ENCODE results near the gene STAB2.

The STAB2 gene, protein sequence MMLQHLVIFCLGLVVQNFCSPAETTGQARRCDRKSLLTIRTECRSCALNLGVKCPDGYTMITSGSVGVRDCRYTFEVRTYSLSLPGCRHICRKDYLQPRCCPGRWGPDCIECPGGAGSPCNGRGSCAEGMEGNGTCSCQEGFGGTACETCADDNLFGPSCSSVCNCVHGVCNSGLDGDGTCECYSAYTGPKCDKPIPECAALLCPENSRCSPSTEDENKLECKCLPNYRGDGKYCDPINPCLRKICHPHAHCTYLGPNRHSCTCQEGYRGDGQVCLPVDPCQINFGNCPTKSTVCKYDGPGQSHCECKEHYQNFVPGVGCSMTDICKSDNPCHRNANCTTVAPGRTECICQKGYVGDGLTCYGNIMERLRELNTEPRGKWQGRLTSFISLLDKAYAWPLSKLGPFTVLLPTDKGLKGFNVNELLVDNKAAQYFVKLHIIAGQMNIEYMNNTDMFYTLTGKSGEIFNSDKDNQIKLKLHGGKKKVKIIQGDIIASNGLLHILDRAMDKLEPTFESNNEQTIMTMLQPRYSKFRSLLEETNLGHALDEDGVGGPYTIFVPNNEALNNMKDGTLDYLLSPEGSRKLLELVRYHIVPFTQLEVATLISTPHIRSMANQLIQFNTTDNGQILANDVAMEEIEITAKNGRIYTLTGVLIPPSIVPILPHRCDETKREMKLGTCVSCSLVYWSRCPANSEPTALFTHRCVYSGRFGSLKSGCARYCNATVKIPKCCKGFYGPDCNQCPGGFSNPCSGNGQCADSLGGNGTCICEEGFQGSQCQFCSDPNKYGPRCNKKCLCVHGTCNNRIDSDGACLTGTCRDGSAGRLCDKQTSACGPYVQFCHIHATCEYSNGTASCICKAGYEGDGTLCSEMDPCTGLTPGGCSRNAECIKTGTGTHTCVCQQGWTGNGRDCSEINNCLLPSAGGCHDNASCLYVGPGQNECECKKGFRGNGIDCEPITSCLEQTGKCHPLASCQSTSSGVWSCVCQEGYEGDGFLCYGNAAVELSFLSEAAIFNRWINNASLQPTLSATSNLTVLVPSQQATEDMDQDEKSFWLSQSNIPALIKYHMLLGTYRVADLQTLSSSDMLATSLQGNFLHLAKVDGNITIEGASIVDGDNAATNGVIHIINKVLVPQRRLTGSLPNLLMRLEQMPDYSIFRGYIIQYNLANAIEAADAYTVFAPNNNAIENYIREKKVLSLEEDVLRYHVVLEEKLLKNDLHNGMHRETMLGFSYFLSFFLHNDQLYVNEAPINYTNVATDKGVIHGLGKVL (N-terminal part only)
- long read RNA-seq, donor 1 = 0 reads
- long read RNA-seq, donor 2 = 0 reads
- long read RNA-seq, donor 3 = 0 reads
- long read RNA-seq, donor 4 = 0 reads
- long read RNA-seq, donor 5 = 0 reads
- long read RNA-seq, donor 6 = 0 reads
- long read RNA-seq, donor 7 = 0 reads
- long read RNA-seq, donor 8 = 0 reads

DNA sequence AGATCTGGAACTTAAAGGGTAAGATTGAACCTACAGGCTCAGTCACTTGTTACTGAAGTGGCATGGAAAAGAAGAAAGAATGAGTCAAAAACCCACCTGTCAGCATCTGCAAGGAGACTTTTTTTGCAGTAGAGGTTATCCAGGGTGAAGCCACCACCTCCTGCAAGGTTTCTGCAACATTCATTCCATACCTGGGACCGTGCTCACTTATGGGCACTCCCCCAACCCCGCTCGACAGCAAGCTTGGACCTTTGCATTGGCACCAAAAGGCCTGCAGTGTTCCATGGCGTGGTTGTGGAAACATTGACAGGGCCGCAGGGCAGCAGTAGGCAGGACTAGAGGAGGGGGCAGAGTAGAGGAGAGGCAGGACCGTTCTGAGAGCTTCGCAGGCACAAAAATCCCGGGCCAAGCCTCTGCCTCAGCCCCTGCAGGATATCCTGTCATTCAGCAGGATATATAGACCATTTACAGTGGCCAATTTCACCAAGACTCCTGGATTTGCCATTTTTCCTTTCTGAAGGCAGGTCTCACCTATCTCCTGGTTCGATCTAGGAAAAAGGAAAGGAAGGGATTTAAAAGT is at the start of gene STAB2:
Gene STAB2 (plus strand): TSS at position 483 of the 580 bp plus-strand sequence. CDS start 204 bp downstream, outside the sequence.
- DNase-seq = no peak

DNA sequence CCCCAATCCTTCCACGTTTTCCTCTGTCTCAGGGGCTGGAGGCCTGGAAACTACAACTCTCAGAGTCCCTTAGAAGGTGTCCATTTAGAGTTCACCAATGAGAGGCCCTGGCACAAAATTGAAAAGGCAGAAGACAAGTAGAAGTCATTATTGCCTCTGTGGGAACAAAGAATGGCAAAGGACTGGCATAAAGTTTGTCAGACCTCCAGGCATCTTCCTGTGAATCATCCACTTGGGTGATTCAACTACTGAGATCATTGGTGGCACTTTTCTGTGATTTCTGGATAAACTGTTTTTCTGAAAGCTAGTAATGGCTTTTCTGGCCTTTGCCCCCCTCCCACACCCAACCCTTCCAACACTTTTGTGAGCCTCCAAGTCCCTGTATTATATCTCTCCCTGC is 48.7 kb upstream of the STAB2 start:
- DNase-seq = no peak

DNA sequence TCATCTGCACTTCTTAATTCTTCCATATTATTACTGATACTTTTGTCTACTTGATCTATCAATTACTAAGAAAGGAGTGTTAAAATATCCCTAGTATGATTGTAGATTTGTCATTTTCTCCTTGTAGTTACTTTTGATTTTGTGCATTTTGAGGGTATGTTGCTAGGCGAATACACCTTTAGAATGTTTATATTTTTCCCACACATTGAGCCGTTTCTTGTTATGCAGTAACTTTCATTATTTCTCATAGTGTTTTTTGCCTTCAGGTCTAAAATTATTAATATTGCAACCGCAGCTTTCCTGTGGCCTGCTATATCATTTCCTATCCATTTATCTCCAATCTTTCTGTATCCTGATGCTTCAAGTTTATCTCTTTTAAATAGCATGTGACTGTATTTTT is 46.8 kb upstream of the STAB2 start:
- no peak for DNase-seq

DNA sequence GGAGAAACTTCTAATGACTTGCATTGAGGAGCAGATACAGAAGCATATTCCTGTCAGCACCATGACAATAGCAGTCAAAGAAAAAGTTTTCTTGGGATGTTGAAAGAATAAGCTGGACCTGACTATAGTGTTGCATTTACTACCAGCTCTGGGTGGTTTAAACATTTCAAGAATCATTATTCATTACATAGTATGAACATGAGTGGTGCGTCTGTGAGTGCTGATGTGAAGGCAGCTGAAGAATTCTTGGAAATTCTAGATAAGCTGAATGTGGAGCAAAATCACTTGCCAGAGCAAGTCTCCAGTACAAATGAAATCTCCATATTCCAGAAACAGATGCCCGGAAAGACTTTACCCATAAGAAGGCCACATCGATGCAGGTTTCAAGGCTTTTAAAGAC is 45.0 kb upstream of the STAB2 start:
- no peak for DNase-seq

DNA sequence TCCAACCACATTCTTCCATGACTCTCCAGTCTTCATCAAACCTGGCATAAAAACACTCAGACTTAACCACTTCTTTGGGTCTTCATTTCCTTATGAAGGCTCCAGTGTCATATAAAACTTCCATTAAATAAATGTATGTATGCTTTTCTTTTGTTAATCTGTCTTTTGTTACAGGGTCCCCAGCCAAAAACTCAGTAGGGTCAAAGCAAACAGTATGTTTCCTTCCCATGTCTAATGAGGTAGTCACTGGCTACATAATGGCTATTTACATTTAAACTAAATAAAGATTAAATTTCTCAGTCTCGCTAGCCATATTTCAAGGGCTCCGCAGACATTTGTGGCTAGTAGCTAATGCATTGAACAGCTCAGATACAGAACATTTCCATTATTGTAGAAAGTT is 40.1 kb upstream of the STAB2 start:
- DNase-seq = no peak

DNA sequence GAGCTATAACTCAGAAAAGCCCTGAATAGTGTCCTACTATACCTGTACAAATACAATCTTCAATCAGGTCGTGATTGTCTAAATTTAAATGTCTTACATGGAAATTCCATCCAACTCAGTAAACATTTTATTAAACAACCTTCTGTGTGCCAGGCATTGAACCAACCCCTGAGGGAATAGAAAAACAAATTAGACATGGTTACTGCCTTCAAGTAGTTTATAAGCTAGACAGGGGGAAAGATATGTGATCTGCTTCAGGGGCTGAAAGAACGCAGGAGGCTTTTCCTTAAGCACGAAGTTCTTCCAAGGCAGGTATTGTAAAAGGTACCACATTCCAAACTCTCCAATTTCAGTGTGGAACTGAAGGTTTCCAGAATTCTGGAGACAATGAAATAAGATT is 39.7 kb upstream of the STAB2 start:
- DNase-seq = no peak

DNA sequence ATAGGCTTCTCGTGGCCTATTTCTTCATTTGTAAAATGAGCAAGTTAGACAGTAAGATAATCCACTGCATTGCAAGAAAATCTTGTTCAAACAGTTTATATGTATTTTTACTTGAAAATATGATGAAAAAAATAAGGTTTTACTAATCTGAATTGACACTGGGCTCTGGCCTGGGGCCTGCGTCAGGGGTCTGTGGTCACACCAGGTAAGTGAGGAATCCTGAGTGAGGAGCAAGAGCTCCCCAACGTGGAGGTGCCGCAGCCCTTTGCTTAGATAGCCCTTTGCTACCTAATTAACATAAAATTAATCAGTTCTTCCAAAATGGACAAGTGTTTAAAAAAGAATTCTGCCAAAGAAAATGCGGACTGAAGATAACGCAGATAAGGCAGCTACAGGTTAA is 39.1 kb upstream of the STAB2 start:
- no peak for DNase-seq

DNA sequence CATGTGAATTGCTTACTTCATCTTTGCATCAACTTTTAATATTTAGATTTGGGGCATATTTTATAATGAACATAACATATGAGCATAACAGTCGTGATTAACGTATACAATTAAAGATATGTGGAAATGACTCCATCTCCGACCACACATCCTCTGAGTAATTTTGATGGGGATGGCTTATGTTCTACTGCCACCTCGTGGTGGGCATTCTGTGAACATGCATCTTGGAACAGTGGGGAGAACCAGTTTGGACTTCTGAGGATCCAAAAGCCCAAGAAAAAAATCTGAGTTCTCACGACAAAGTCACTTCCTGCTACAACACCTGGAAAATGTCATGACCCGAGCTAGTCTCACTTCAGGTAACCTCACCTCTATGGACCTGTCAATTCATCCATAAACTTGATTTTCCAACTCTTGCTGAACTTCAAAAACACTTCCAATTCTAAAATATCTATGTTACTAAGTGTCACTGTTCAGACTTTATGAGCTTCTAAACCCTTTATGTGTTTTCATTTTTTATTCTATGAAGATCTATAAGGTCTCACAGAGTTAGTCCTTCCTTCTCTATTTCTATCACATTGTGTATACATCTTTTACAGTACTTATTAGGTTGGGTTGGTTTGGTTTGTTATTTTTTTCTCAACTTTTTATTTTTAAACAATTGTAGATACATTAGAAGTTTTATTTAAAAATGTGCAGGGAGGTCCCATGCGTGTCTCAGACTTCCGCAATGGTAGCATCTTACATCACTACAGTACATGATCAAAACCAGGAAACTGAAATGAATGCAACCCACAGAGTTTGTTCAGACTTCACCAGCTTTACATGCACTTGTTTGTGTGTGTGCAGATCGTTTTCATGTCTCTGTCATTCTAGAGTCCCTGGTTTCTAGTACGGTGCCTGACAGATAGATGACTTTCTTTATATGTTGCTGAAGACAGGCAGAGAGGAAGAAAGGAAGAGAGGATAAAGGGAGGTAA is 38.2 kb upstream of the STAB2 start:
- peak; percentile 39 for DNase-seq

DNA sequence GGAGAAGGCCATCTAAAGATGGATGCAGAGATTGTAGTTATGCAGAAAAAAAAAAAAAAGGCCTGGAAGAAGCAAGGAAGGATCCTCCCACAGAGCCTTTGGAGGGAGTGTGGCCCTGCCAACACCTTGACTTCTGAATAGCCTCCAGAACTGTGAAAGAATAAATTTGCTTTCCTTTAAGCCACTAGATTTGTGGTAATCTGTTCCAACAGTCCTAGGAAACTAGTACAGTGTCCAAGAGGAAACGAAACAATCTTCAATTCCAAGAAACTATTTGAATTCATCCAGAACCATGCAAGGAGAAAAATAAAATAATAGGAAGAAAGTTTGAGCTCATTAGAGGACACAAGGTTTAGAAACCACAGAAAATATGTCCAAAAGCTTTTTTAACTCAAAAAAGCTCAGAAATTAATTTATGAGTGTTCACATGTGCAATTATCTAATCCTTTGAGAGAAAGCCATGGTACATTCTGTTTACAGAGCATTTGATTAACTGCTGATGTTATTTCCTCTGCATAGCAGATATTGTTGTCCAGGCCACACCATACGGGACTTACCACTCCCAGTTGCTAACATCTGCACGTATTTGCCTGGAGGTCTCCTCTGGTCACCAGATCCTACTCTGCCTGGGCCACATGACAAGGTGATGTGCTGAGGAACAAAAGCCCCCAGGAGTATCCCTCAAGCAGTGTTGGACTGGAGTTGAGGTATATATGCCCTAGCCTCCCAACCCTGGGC is 30.0 kb upstream of the STAB2 start:
- DNase-seq = no peak

DNA sequence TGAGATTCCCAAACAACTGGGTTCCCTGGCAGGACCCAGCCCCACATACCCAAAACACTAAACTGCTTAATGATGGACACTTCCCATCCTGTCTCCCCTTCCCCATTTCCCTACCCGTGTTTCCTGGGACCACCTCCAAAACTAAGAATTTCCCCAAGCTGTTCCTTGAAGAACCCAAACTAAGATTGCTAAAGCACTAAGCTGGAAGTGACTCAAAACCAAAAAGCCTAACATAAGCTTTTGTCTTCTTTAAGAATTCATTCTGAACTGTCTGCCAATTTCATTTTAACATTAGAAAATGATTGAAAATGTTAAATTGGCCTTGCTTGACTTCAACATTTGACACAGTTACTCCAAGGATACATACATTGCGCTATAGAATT is 29.5 kb upstream of the STAB2 start:
- DNase-seq = no peak

DNA sequence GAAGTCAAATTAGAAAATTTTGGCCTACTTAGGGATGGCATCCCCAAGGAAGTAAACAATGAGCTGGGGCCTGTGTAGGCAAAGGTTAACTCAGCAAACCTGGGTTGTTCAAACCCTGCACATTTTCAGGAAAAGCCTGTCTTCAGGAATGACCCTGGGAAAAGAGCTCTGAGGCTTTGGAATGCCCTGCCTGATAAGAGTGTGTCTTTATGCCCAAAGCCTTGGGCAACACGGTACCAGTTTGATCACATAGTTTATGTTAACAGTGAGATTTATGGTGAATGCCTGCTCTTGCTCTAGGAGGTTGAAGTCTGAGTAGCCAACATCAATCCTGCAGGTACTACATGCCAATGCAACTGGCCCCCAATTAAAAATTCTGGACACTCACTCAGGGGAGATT is 28.2 kb upstream of the STAB2 start:
- no peak for DNase-seq

DNA sequence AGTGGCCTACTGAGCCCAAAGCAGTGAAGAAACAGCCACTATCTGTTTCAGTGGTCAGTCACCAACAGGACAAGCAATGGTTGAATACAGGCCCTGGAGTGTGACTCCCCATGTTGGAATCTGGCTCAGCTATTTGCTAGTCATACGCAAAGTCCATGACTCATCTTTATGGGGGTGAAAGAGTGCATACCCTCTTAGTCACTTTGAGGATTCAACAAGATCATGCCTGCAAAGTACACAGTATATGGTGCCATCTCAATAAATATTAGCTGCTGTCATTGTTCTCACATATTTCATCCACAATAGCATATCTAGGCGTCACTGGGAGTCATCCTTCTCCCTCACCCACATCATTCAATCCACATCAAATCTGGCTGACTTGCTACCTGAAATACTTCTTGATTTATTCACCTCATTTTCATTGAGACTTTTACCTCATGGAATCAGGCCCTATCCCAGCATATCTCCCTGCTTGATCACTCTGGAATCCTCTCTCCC is 26.4 kb upstream of the STAB2 start:
- no peak for DNase-seq

DNA sequence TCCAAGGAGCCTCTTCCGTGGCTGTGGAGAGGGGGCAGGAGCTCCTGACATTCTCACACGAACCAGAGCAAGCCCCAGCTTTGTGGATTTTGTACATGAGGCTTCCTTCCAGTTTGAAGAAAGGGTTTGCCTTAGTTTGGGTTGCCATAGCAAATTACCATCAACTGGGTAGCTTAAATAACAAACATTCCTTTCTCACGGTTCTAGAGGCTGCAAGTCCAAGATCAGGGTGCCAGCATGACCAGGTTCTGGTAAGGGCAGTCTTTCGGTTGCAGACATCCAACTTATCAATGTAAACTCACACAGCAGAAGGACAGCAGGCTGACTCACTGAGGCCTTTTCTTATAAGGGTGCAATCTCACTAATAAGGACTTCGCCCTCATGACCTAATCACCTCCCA is 25.9 kb upstream of the STAB2 start:
- DNase-seq = no peak

DNA sequence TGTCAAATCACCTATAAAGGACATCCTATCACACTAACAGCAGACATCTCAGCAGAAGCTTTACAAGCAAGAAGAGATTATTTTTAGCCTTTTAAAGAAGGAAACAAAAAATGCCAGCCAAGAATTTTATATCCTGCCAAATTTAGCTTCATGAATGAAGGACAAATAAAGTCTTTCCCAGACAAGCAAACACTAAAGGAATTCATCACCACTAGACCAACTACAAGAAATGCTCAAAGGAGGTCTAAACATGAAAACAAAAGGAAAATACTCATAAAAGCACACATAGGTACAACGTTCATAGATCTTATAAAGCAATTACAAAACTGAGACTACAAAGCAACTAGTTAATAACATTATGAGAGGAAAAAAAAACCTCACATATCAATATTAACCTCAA is 20.7 kb upstream of the STAB2 start:
- DNase-seq = no peak

DNA sequence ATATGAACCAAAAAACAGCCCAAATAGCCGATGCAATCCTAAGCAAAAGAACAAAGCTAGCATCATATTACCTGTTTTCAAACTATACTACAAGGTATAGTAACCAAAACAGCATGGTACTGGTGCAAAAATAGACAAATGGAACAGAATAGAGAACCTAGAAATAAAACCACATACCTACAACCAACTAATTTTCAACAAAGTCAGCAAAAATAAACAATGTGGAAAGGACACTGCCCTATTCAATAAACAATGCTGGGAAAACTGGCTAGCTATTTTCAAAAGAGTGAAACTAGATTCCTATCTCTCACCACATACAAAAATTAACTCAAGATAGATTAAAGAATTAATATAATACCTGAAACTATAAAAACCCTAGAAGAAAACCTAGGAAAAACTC is 17.8 kb upstream of the STAB2 start:
- DNase-seq = no peak

DNA sequence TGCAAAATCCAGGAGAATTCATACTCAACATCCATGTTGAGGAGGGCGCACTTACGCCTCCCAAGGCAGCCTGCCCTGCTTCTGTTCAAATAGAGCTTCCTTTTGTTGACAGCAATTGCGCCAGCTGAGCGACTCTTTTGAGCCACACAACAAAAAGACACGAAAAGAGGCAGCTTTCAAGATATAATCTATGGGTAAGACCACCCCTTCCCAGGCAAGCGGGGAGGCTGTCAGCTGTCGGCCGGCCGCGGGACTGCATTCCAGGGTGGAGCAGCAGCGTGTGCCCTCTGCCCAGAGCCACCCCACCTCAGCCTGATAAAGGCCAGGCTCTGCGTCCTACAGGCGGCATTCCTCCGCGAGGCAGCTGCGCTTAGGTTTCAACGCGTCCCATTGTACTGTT is 15.8 kb upstream of the STAB2 start:
- peak; percentile 25 for DNase-seq

DNA sequence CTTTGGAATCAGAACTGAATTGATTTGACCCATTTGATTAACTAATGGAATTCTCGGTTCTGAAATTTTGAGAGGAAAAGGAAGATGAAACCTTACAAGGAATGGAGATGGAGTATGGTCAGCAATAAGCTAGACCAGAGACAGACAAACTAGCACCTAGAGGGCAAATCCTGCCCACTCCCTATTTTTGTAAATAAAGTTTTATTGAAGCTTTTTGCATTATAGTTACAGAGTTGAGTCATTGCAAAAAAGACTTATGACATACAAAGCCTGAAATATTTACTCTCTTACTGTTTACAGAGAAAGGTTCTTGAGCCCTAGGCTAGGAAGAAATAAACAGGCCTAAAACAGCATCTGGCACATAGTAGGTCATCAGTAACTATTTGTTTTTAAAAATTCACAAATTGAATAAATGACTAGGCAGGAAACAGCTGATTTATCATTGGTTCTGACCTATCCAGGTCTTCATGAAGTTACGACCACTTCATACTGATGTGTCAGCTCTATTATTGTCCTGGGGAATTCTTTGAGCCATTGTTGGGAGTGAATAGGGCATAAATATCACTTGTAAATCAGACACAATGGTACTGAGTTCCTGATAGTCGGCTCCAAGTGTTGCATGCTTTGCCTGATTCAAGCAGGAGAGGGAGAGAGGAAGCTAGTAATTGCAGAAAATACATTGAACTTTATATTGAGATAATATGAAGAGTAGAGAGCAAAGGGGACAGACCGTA is 14.6 kb upstream of the STAB2 start:
- DNase-seq = no peak

DNA sequence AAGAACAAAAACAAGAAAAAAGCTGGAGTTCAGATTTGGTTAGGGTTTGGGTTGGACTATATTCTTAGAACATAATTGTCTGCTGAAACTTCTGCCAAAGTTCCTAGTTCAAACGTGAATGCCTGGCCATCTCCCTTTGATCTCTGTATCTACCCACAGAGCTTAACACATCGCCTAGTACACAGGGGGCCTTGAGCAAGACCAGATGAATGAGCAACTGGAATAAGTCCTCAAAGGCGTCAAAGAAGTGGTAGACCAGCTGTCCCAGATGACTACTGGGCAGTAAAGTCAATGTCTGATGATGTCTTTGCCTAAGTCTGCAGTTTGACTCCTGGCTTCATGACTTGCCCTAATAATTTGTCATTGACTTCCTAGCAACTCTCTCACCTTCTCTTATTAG is 13.9 kb upstream of the STAB2 start:
- DNase-seq = no peak

DNA sequence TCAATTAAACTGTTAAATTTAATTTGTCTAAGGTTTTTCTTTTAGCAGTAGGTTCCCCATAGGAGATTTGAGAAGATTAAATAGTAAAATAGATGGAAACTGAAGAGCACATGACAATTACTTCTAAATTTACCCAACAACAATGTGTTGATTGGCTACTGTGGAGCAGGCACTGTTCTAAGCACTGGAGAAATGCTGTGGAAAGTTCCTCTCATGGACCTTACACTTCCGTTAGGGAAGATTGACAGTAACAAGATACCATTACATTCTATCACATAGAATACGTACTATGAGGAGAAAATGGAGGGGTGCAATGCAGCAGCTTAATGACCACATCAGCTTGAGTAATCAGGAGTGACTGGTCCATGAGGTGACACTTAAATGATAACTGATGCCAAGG is 8.1 kb upstream of the STAB2 start:
- DNase-seq = no peak
